B cell (primary cell): ENCODE results near the gene TTC34.

Source experiments
- CTCF ChIP-seq: fragments of 200-600 bp; IDR thresholded peaks from one replicate; pipeline ENCODE4 v1.8.0; 2022; ENCODE audit warnings: antibody characterized with exemption, mild to moderate bottlenecking
- EZH2 ChIP-seq: IDR thresholded peaks from 2 replicates; pipeline ENCODE4 v1.6.1; 2012; ENCODE audit warnings: borderline replicate concordance, low read depth, mild to moderate bottlenecking, moderate library complexity, low read length; ENCODE audit not compliant: insufficient read depth, poor library complexity, severe bottlenecking

GRCh38 chr1:2826736-2827292, 25.3 kb upstream of the TTC34 start:
- TF ChIP-seq CTCF (no peak), EZH2 (no peak)
